Liver (tissue), 9 donors: ENCODE measurements around the gene RSPH6A. TPM values are rescaled to one million over a fixed set of nuclear protein-coding genes. Genes with fewer than 3 reads are reported as not detected.
A peak's percentile ranks its signal among the peaks of the same experiment; 100 is the strongest.

ENCODE experiments used
- DNase-seq: peaks from one replicate; pipeline ENCODE4 v3.0.0-alpha.2; 2017; ENCODE audit warnings: low spot score
- H3K27ac ChIP-seq, 2 donors: one replicate each; pipeline ENCODE4 v1.7.0; 2013; ENCODE audit warnings: inconsistent platforms in 2 of 2, low read length in 2 of 2, control low read depth in 1 of 2, low read depth in 1 of 2, mild to moderate bottlenecking in 1 of 2
- H3K27me3 ChIP-seq, 4 donors: one replicate each; pipeline versions ENCODE4 v1.6.1 to v1.7.0; 2013; ENCODE audit warnings: low read length in 3 of 4, inconsistent platforms in 1 of 4, mild to moderate bottlenecking in 1 of 4, moderate library complexity in 1 of 4; ENCODE audit not compliant: control insufficient read depth in 4 of 4, insufficient read depth in 4 of 4
- H3K36me3 ChIP-seq, 4 donors: one replicate each; pipeline versions ENCODE4 v1.6.1 to v1.7.0; 2013; ENCODE audit warnings: low read length in 3 of 4, mild to moderate bottlenecking in 3 of 4, low read depth in 1 of 4, moderate library complexity in 1 of 4; ENCODE audit not compliant: control insufficient read depth in 4 of 4, insufficient read depth in 3 of 4
- H3K4me1 ChIP-seq, 4 donors: one replicate each; pipeline versions ENCODE4 v1.6.1 to v1.7.0; 2013; ENCODE audit warnings: low read length in 3 of 4, mild to moderate bottlenecking in 3 of 4, moderate library complexity in 1 of 4; ENCODE audit not compliant: control insufficient read depth in 4 of 4, insufficient read depth in 4 of 4
- H3K4me3 ChIP-seq, 3 donors: one replicate each; pipeline versions ENCODE4 v1.6.1 to v1.7.0; 2013; ENCODE audit warnings: low read length in 3 of 3, control low read depth in 1 of 3, low read depth in 1 of 3, mild to moderate bottlenecking in 1 of 3
- H3K9ac ChIP-seq, 2 donors: one replicate each; pipeline ENCODE4 v1.7.0; 2013; ENCODE audit warnings: low read length in 2 of 2, mild to moderate bottlenecking in 2 of 2, moderate library complexity in 2 of 2, control low read depth in 1 of 2, low read depth in 1 of 2
- H3K9me3 ChIP-seq, 4 donors: one replicate each; pipeline versions ENCODE4 v1.6.1 to v1.7.0; 2013; ENCODE audit warnings: low read length in 3 of 4; ENCODE audit not compliant: control insufficient read depth in 4 of 4
- EGR1 ChIP-seq, 2 donors: IDR thresholded peaks; 2 replicates each; pipeline ENCODE4 v1.6.1; 2016 to 2018; ENCODE audit warnings: antibody characterized with exemption in 2 of 2, low read depth in 2 of 2
- FOXA1 ChIP-seq: IDR thresholded peaks from 2 replicates; pipeline ENCODE4 v1.6.1; 2016; ENCODE audit warnings: antibody characterized with exemption
- FOXA2 ChIP-seq: IDR thresholded peaks from 2 replicates; pipeline ENCODE4 v1.6.1; 2016; ENCODE audit warnings: antibody characterized with exemption
- GABPA ChIP-seq, 2 donors: IDR thresholded peaks in 1 of 2; conservative IDR thresholded peaks in 1 of 2; 2 replicates each; pipeline ENCODE4 v1.6.1; 2016; ENCODE audit warnings: antibody characterized with exemption in 2 of 2, mild to moderate bottlenecking in 1 of 2, moderate library complexity in 1 of 2
- HNF4A ChIP-seq, 2 donors: conservative IDR thresholded peaks; 2 replicates each; pipeline ENCODE4 v1.6.1; 2016; ENCODE audit warnings: antibody characterized with exemption in 2 of 2, mild to moderate bottlenecking in 2 of 2
- HNF4G ChIP-seq: IDR thresholded peaks from 2 replicates; pipeline ENCODE4 v1.6.1; 2016; ENCODE audit warnings: antibody characterized with exemption
- JUND ChIP-seq, 2 donors: IDR thresholded peaks; 2 replicates each; pipeline ENCODE4 v1.6.1; 2016; ENCODE audit warnings: antibody characterized with exemption in 2 of 2
- REST ChIP-seq: IDR thresholded peaks from 2 replicates; pipeline ENCODE4 v1.6.1; 2016; ENCODE audit warnings: antibody characterized with exemption, mild to moderate bottlenecking
- RXRA ChIP-seq, 2 donors: IDR thresholded peaks; 2 replicates each; pipeline ENCODE4 v1.6.1; 2017 to 2018; ENCODE audit warnings: antibody characterized with exemption in 2 of 2, mild to moderate bottlenecking in 1 of 2
- SP1 ChIP-seq: IDR thresholded peaks from 2 replicates; pipeline ENCODE4 v1.6.1; 2018; ENCODE audit warnings: antibody characterized with exemption, mild to moderate bottlenecking
- TAF1 ChIP-seq: conservative IDR thresholded peaks from 2 replicates; pipeline ENCODE4 v1.6.1; 2016; ENCODE audit warnings: antibody characterized with exemption, mild to moderate bottlenecking
- WGBS: extraction: QIAGEN DNeasy Blood & Tissue Kit; methylation state at CpG from one replicate; pipeline ENCODE4 v1.1.7; 2013; 5-methylcytosine and 5-hydroxymethylcytosine counted together
- polyA plus RNA-seq, 2 donors: library from polyadenylated mRNA; stranded (reverse) in 1 of 2; unstranded in 1 of 2; fragments of 200-250 nt in 1 of 2; fragments of >200 nt in 1 of 2; fragmentation: Nextera tagmentation in 1 of 2; extraction: Ambion mirVana in 1 of 2; gene quantifications; one replicate each; pipeline versions ENCODE4 v1.2.1 to v1.2.3, GENCODE V29; 2013 to 2015
- total RNA-seq, 2 donors: library from RNA; depleted of rRNA; stranded (reverse); fragments of >200 nt; gene quantifications; one replicate each; pipeline ENCODE4 v1.2.3, GENCODE V29; 2014
- TF ChIP-seq, protein P1 (sequence below): fragments of 150-350 bp; IDR thresholded peaks from 2 replicates; pipeline ENCODE4 v1.5.1; 2017; ENCODE audit warnings: improper control_type of control experiment, low read depth, low read length; ENCODE audit not compliant: missing input control
- TF ChIP-seq, protein P2 (sequence below): IDR thresholded peaks from 2 replicates; pipeline ENCODE4 v1.6.1; 2016; ENCODE audit warnings: antibody characterized with exemption
- TF ChIP-seq, protein P3 (sequence below): IDR thresholded peaks from 2 replicates; pipeline ENCODE4 v1.6.1; 2016; ENCODE audit warnings: antibody characterized with exemption
- TF ChIP-seq, protein P4 (sequence below): IDR thresholded peaks from 2 replicates; pipeline ENCODE4 v1.6.1; 2016; ENCODE audit warnings: antibody characterized with exemption
- donor health status: healthy.
- donor health status: healthy.
- donor health status: healthy.
- donor health status: healthy.
- donor health status: healthy.

RSPH6A gene
- total and polyA plus RNA-seq, 4 donors: 0.08 TPM; not detected in 3

GRCh38 chr19:45791744-45792469 is 23.2 kb downstream of the RSPH6A start:
- peaks cover 0 to 14% (median 13%) of the 10 kb centered on the region in 4 donors for H3K4me1 ChIP-seq
- H3K36me3 ChIP-seq: peaks cover 0 to 18% (median 4%) of the 10 kb centered on the region in 4 donors
- no peak for DNase-seq
- peak overlapping the region; percentile 70 to 93 (median 71) for H3K4me3 ChIP-seq
- H3K27me3 ChIP-seq: no peaks in the 10 kb centered on the region
- no peak overlapping the region for H3K9ac ChIP-seq
- TF ChIP-seq, protein P1, sequence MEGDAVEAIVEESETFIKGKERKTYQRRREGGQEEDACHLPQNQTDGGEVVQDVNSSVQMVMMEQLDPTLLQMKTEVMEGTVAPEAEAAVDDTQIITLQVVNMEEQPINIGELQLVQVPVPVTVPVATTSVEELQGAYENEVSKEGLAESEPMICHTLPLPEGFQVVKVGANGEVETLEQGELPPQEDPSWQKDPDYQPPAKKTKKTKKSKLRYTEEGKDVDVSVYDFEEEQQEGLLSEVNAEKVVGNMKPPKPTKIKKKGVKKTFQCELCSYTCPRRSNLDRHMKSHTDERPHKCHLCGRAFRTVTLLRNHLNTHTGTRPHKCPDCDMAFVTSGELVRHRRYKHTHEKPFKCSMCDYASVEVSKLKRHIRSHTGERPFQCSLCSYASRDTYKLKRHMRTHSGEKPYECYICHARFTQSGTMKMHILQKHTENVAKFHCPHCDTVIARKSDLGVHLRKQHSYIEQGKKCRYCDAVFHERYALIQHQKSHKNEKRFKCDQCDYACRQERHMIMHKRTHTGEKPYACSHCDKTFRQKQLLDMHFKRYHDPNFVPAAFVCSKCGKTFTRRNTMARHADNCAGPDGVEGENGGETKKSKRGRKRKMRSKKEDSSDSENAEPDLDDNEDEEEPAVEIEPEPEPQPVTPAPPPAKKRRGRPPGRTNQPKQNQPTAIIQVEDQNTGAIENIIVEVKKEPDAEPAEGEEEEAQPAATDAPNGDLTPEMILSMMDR: no peak
- TF ChIP-seq FOXA2 (no peak), JUND (IDR thresholded peaks at IDR 0.05) (no peak), HNF4G (no peak), RXRA (IDR thresholded peaks at IDR 0.05) (no peak), SP1 (no peak), EGR1 (IDR thresholded peaks at IDR 0.05; ENCODE audit: low read depth in 2 of 2) (no peak), REST (no peak), HNF4A (conservative IDR thresholded peaks at IDR 0.05) (no peak), FOXA1 (no peak), TAF1 (no peak)
- TF ChIP-seq, protein P2, sequence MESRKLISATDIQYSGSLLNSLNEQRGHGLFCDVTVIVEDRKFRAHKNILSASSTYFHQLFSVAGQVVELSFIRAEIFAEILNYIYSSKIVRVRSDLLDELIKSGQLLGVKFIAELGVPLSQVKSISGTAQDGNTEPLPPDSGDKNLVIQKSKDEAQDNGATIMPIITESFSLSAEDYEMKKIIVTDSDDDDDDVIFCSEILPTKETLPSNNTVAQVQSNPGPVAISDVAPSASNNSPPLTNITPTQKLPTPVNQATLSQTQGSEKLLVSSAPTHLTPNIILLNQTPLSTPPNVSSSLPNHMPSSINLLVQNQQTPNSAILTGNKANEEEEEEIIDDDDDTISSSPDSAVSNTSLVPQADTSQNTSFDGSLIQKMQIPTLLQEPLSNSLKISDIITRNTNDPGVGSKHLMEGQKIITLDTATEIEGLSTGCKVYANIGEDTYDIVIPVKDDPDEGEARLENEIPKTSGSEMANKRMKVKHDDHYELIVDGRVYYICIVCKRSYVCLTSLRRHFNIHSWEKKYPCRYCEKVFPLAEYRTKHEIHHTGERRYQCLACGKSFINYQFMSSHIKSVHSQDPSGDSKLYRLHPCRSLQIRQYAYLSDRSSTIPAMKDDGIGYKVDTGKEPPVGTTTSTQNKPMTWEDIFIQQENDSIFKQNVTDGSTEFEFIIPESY: no peak
- TF ChIP-seq, protein P3, sequence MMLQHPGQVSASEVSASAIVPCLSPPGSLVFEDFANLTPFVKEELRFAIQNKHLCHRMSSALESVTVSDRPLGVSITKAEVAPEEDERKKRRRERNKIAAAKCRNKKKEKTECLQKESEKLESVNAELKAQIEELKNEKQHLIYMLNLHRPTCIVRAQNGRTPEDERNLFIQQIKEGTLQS: no peak
- TF ChIP-seq, protein P4, sequence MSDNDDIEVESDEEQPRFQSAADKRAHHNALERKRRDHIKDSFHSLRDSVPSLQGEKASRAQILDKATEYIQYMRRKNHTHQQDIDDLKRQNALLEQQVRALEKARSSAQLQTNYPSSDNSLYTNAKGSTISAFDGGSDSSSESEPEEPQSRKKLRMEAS: no peak
- H3K9me3 ChIP-seq: no peaks in the 10 kb centered on the region
- H3K27ac ChIP-seq: no peak overlapping the region
- WGBS: 10% methylated on average over 31 of the region's 31 CpGs

DNA sequence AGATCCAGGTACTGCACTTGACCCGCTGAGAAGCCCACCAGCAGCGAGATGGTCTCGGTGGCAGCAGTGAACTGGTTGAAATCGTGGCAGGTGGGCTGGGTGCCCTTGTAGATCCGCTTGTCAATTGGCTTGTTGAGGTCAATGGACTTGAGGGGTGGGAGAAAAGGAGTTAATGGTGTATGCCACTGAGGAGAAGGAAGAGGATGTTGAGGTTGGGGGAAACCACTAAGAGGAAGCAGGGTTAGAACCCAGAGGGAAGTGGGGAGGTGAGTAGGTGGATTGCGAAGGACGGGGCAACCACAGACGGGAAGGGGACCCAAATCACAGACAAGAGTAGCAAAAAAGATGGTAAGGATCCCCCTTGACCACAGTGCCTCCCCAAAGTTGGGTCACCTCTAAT is 24.2 kb downstream of the RSPH6A start:
- no peak overlapping the region for H3K9ac ChIP-seq

More for the DNA sequence above, 24.2 kb downstream of the RSPH6A start:
- no peaks in the 10 kb centered on the region for H3K27me3 ChIP-seq
- H3K9me3 ChIP-seq: no peaks in the 10 kb centered on the region
- peaks cover 0 to 27% (median 6%) of the 10 kb centered on the region in 4 donors for H3K36me3 ChIP-seq
- DNase-seq: no peak
- H3K4me3 ChIP-seq: no peak overlapping the region
- 79% methylated on average over 8 of the region's 8 CpGs for WGBS
- peaks cover 0 to 14% (median 13%) of the 10 kb centered on the region in 4 donors for H3K4me1 ChIP-seq
- H3K27ac ChIP-seq: no peak overlapping the region
- no peak for TF ChIP-seq SP1
- TF ChIP-seq, protein P2: no peak
- TF ChIP-seq, protein P3: no peak
- TF ChIP-seq, protein P1: no peak
- TF ChIP-seq HNF4A (conservative IDR thresholded peaks at IDR 0.05): no peak
- TF ChIP-seq JUND (IDR thresholded peaks at IDR 0.05): no peak
- TF ChIP-seq FOXA2: no peak
- TF ChIP-seq GABPA (IDR thresholded peaks at IDR 0.05 in 1 of 2, conservative IDR thresholded peaks at IDR 0.05 in 1 of 2): no peak
